ENCODE data around the gene ELAVL3. TPM values are rescaled to one million over a fixed set of nuclear protein-coding genes. Genes with fewer than 3 reads are reported as not detected.

The ELAVL3 gene
- total RNA-seq, 4 donors from 2014 or later = not detected

- Histone ChIP-seq H3K27me3 (no peaks in the 10 kb centered on the region), H3K27ac (peak overlapping the region; percentile 83 to 99 (median 97)), H3K4me3 (peak overlapping the region; percentile 70 to 99 (median 88)), H3K4me1 (peaks cover 8 to 12% of the 10 kb centered on the region in 2 donors), H3K36me3 (peaks cover 0 to 16% of the 10 kb centered on the region in 2 donors), H3K9me3 (no peaks in the 10 kb centered on the region)
- no peak for TF ChIP-seq POLR2A (IDR thresholded peaks at IDR 0.05)
- TF ChIP-seq CTCF (IDR thresholded peaks at IDR 0.05 in 4 of 5, conservative IDR thresholded peaks at IDR 0.05 in 1 of 5) = no peak
- DNase-seq (no peak), ATAC-seq (peak; percentile 20 to 25)
- in situ Hi-C loops (cut with MboI; ENCODE audit: low sequenced_read_pairs in 4 of 4) = no loop called here
- intact Hi-C loops (cut with DNase I; ENCODE audit: low total_unique reads) = loop anchor here (10.0 kb wide), 1 partner anchor 131 kb away; the partner anchor contains the start of gene SWSAP1
Measured at GRCh38 chr19:11506101-11506555, 25.3 kb upstream of the ELAVL3 start.

GRCh38 chr19:11505504-11506100 lies 24.8 kb upstream of the ELAVL3 start, which contains the start of gene ZNF653:
Gene ZNF653 (minus strand): TSS chr19:11505839. CDS start chr19:11505786, 53 bp downstream.
- no peaks in the 10 kb centered on the region for H3K27me3 ChIP-seq
- in situ Hi-C loops (cut with MboI; ENCODE audit: low sequenced_read_pairs in 4 of 4) = no loop called here
- peaks cover 0 to 11% of the 10 kb centered on the region in 2 donors for H3K36me3 ChIP-seq
- DNase-seq (peak; percentile 86 to 92), ATAC-seq (peak; percentile 84 to 88)
- peak within 1 kb of the TSS; percentile 70 to 99 (median 88) for H3K4me3 ChIP-seq
- TF ChIP-seq CTCF (IDR thresholded peaks at IDR 0.05 in 4 of 5, conservative IDR thresholded peaks at IDR 0.05 in 1 of 5) (no peak), POLR2A (IDR thresholded peaks at IDR 0.05) (peak in 1 of 2 donors; percentile 47)
- peak within 1 kb of the TSS; percentile 83 to 99 (median 97) for H3K27ac ChIP-seq
- intact Hi-C loops (cut with DNase I; ENCODE audit: low total_unique reads) = loop anchor here (1.0 to 10.0 kb wide), 3 partner anchors 24 to 131 kb away; partner anchors contain the start of genes ECSIT, ODAD3, PRKCSH and SWSAP1
- peaks cover 8 to 12% of the 10 kb centered on the region in 2 donors for H3K4me1 ChIP-seq
- no peaks in the 10 kb centered on the region for H3K9me3 ChIP-seq

GRCh38 chr19:11505032-11505503 lies 24.2 kb upstream of the ELAVL3 start:
- Histone ChIP-seq H3K27me3 (no peaks in the 10 kb centered on the region), H3K9me3 (no peaks in the 10 kb centered on the region), H3K4me3 (peak overlapping the region; percentile 70 to 99 (median 88)), H3K36me3 (peaks cover 0 to 6% of the 10 kb centered on the region in 2 donors), H3K27ac (peak overlapping the region; percentile 83 to 99 (median 97)), H3K4me1 (peaks cover 8 to 12% of the 10 kb centered on the region in 2 donors)
- in situ Hi-C loops (cut with MboI; ENCODE audit: low sequenced_read_pairs in 4 of 4) = no loop called here
- intact Hi-C loops (cut with DNase I; ENCODE audit: low total_unique reads) = loop anchor here (1.0 to 10.0 kb wide), 3 partner anchors 24 to 130 kb away; partner anchors contain the start of genes ECSIT, ODAD3, PRKCSH and SWSAP1
- peak; percentile 95 to 97 for DNase-seq
- TF ChIP-seq CTCF (IDR thresholded peaks at IDR 0.05 in 4 of 5, conservative IDR thresholded peaks at IDR 0.05 in 1 of 5) = no peak
- no peak for TF ChIP-seq POLR2A (IDR thresholded peaks at IDR 0.05)
- ATAC-seq = peak; percentile 91 to 92

GRCh38 chr19:11504502-11505031 lies 23.7 kb upstream of the ELAVL3 start:
- Histone ChIP-seq H3K4me3 (peak overlapping the region; percentile 70 to 99 (median 88)), H3K9me3 (no peaks in the 10 kb centered on the region), H3K4me1 (peaks cover 8 to 12% of the 10 kb centered on the region in 2 donors), H3K27ac (peak overlapping the region; percentile 83 to 99 (median 97)), H3K36me3 (peaks cover 0 to 4% of the 10 kb centered on the region in 2 donors), H3K27me3 (no peaks in the 10 kb centered on the region)
- ATAC-seq (no peak), DNase-seq (no peak)
- in situ Hi-C loops (cut with MboI; ENCODE audit: low sequenced_read_pairs in 4 of 4) (no loop called here), intact Hi-C loops (cut with DNase I; ENCODE audit: low total_unique reads) (loop anchor here (1.0 to 10.0 kb wide), 3 partner anchors 25 to 130 kb away; partner anchors contain the start of genes ECSIT, ODAD3, PRKCSH and SWSAP1)
- TF ChIP-seq CTCF (IDR thresholded peaks at IDR 0.05 in 4 of 5, conservative IDR thresholded peaks at IDR 0.05 in 1 of 5) (no peak), POLR2A (IDR thresholded peaks at IDR 0.05) (no peak)

Data from gastrocnemius medialis (tissue), 4 donors.